ENCODE data around the gene WNT3.

WNT3 gene

DNA sequence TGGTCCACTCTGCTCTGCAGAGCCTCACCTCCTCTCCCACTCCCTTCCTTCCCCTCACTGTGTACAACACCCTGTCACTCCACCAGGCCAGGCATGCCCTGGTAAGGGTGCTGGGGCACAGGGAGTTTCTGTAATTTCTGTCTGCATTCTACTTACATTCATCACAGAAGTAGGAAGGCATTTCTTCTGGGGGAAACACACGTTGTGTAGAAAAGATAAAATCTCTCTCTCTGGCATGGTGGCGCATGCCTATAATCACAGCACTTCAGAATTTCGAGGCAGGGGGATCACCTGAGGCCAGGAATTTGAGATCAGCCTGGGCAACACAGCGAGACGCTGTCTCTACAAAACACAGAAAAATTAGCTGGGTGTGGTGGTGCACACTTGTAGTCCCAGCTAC is 27.0 kb downstream of the WNT3 start:
- TF ChIP-seq, protein P1, sequence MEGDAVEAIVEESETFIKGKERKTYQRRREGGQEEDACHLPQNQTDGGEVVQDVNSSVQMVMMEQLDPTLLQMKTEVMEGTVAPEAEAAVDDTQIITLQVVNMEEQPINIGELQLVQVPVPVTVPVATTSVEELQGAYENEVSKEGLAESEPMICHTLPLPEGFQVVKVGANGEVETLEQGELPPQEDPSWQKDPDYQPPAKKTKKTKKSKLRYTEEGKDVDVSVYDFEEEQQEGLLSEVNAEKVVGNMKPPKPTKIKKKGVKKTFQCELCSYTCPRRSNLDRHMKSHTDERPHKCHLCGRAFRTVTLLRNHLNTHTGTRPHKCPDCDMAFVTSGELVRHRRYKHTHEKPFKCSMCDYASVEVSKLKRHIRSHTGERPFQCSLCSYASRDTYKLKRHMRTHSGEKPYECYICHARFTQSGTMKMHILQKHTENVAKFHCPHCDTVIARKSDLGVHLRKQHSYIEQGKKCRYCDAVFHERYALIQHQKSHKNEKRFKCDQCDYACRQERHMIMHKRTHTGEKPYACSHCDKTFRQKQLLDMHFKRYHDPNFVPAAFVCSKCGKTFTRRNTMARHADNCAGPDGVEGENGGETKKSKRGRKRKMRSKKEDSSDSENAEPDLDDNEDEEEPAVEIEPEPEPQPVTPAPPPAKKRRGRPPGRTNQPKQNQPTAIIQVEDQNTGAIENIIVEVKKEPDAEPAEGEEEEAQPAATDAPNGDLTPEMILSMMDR (IDR thresholded peaks at IDR 0.05) = no peak
- DNase-seq = no peak
- H3K9me3 Mint-ChIP-seq = peaks cover 3% of the 10 kb centered on the region
- H3K27me3 Mint-ChIP-seq (ENCODE audit: low read depth, poor library complexity) = peaks cover 30% of the 10 kb centered on the region
- H3K36me3 Mint-ChIP-seq (ENCODE audit: low read depth) = no peaks in the 10 kb centered on the region
- H3K27ac Mint-ChIP-seq = no peak overlapping the region
- no peak overlapping the region for H3K4me3 Mint-ChIP-seq
- H3K4me1 Mint-ChIP-seq = peaks cover 20% of the 10 kb centered on the region

DNA sequence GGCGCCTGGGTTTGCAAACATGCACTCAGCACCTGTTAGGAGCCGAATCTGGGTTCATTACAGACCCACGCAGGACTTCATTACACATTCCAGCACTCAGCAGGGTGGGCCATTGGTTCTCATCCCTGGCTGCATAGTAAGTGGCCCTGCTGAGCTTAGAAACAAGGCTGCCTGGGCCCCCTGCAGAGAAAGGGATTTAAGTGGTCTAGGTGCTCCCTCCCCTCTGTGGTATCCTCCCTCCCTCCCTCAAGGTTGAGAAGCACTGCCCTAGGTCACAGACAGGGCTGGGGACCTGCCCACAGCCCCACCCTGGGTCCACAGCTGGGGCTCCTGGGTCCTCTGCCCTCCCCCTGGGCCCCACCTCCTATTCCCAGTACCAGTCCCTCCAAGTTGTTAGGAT is 28.3 kb downstream of the WNT3 start:
- H3K27me3 Mint-ChIP-seq (ENCODE audit: low read depth, poor library complexity) = peaks cover 28% of the 10 kb centered on the region
- H3K27ac Mint-ChIP-seq = no peak overlapping the region
- peaks cover 21% of the 10 kb centered on the region for H3K4me1 Mint-ChIP-seq
- no peaks in the 10 kb centered on the region for H3K36me3 Mint-ChIP-seq (ENCODE audit: low read depth)
- H3K4me3 Mint-ChIP-seq = no peak overlapping the region
- TF ChIP-seq, protein P1 (IDR thresholded peaks at IDR 0.05) = no peak
- H3K9me3 Mint-ChIP-seq = peaks cover 3% of the 10 kb centered on the region
- no peak for DNase-seq

DNA sequence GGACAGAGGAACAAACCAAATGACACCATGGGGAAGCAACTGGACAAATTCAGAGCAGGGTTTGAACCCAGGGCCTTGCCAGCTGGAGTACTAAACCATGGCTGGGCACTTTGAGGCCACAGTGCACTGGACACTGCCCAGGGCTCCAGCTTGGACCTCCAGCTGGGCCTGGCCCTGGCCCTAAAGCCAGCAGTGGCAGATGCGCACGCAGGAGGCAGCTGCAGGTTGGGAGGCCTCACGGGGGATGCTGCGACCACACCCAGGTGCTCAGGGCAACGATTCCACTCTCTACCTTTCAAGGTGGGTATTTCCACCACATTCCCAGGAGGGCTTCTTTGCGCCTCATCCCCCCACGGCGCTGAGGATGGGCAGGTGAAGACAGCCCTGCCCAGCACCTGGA is 28.9 kb downstream of the WNT3 start:
- Mint-ChIP-seq H3K36me3 (ENCODE audit: low read depth) (no peaks in the 10 kb centered on the region), H3K27me3 (ENCODE audit: low read depth, poor library complexity) (peaks cover 29% of the 10 kb centered on the region), H3K9me3 (peaks cover 3% of the 10 kb centered on the region), H3K27ac (no peak overlapping the region), H3K4me1 (peaks cover 21% of the 10 kb centered on the region), H3K4me3 (no peak overlapping the region)
- no peak for DNase-seq
- TF ChIP-seq, protein P1 (IDR thresholded peaks at IDR 0.05) = no peak

DNA sequence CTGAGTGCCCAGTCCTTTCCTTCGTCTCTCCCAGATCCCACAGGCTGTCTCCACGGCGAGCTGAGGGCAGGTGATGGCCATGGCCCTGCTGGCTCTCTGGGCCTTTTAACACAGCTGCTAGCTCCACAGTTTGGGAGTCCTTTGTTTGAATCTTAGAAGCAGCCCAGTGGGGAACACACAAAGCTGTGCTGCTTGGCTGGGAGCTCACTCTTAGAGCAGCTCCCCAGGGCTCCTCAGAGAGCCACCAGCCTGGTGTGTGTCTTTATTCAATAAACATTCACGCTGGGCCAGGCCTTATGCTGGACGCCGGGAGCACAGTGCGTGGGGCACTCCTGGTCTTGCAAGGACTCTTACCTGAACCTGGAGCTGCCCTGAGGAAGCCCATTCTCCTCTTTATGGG is 29.7 kb downstream of the WNT3 start:
- Mint-ChIP-seq H3K4me1 (peaks cover 18% of the 10 kb centered on the region), H3K36me3 (ENCODE audit: low read depth) (no peaks in the 10 kb centered on the region), H3K9me3 (peaks cover 3% of the 10 kb centered on the region), H3K4me3 (no peak overlapping the region), H3K27me3 (ENCODE audit: low read depth, poor library complexity) (peaks cover 26% of the 10 kb centered on the region), H3K27ac (peak overlapping the region; percentile 47)
- TF ChIP-seq, protein P1 (IDR thresholded peaks at IDR 0.05) = no peak
- no peak for DNase-seq

DNA sequence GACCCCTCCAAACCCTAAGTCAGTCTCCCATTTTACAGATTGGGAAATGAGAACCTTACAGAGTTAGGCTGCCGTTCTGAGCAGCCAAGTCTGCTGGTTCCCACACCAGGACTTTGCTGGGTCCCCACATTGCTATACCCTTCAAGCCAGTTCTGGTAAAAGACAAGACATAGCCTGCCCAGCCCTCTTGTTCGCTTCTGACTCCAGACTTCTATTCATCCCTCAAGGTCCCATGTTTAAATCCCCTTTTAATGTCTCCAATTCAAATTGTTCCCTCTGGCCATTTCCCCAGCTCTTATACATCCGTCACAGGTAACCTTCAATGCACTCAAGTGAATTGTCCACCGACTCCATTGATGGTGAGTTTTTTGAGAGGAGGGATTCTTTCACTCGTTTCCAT is 30.2 kb downstream of the WNT3 start:
- H3K4me3 Mint-ChIP-seq = no peak overlapping the region
- TF ChIP-seq, protein P1 (IDR thresholded peaks at IDR 0.05) = no peak
- H3K36me3 Mint-ChIP-seq (ENCODE audit: low read depth) = no peaks in the 10 kb centered on the region
- peaks cover 22% of the 10 kb centered on the region for H3K27me3 Mint-ChIP-seq (ENCODE audit: low read depth, poor library complexity)
- H3K27ac Mint-ChIP-seq = no peak overlapping the region
- H3K4me1 Mint-ChIP-seq = peaks cover 16% of the 10 kb centered on the region
- no peak for DNase-seq
- H3K9me3 Mint-ChIP-seq = peaks cover 3% of the 10 kb centered on the region

DNA sequence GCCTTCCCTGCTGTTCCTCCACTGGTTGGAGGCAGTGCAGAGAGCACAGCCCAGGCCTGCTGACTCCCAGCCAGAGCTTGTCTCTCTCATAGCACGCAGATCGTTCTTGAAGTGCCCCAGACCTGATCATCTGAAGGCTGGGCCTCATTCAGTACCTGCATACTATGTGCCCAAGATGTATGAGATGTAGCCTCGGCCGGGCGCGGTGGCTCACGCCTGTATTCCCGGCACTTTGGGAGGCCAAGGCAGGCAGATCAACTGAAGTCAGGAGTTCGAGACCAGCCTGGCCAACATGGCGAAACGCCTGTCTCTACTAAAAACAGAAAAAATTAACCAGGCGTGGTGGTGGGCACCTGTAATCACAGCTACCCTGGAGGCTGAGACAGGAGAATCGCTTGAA is 31.0 kb downstream of the WNT3 start:
- Mint-ChIP-seq H3K4me3 (no peak overlapping the region), H3K27me3 (ENCODE audit: low read depth, poor library complexity) (peaks cover 22% of the 10 kb centered on the region)
- no peak for DNase-seq

More for the DNA sequence above, 31.0 kb downstream of the WNT3 start:
- no peak overlapping the region for H3K27ac Mint-ChIP-seq
- TF ChIP-seq, protein P1 (IDR thresholded peaks at IDR 0.05) = no peak
- H3K9me3 Mint-ChIP-seq = peaks cover 3% of the 10 kb centered on the region
- no peaks in the 10 kb centered on the region for H3K36me3 Mint-ChIP-seq (ENCODE audit: low read depth)
- peaks cover 16% of the 10 kb centered on the region for H3K4me1 Mint-ChIP-seq
